HG03558 (cell line): ENCODE results near the gene PIP5K1A.
"Not testable (repeated sequence)": the region's sequence is repeated elsewhere in the genome, so short reads cannot be mapped to it uniquely, and the experiment has no call there.

Experiments
- ATAC-seq: cut with Tn5 transposase; IDR thresholded peaks from one replicate; pipeline ENCODE4 v1.9.1; 2021; ENCODE audit warnings: moderate number of reproducible peaks; ENCODE audit not compliant: unreplicated experiment; ENCODE audit errors: extremely low read depth

Gene PIP5K1A, protein sequence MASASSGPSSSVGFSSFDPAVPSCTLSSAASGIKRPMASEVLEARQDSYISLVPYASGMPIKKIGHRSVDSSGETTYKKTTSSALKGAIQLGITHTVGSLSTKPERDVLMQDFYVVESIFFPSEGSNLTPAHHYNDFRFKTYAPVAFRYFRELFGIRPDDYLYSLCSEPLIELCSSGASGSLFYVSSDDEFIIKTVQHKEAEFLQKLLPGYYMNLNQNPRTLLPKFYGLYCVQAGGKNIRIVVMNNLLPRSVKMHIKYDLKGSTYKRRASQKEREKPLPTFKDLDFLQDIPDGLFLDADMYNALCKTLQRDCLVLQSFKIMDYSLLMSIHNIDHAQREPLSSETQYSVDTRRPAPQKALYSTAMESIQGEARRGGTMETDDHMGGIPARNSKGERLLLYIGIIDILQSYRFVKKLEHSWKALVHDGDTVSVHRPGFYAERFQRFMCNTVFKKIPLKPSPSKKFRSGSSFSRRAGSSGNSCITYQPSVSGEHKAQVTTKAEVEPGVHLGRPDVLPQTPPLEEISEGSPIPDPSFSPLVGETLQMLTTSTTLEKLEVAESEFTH

DNA sequence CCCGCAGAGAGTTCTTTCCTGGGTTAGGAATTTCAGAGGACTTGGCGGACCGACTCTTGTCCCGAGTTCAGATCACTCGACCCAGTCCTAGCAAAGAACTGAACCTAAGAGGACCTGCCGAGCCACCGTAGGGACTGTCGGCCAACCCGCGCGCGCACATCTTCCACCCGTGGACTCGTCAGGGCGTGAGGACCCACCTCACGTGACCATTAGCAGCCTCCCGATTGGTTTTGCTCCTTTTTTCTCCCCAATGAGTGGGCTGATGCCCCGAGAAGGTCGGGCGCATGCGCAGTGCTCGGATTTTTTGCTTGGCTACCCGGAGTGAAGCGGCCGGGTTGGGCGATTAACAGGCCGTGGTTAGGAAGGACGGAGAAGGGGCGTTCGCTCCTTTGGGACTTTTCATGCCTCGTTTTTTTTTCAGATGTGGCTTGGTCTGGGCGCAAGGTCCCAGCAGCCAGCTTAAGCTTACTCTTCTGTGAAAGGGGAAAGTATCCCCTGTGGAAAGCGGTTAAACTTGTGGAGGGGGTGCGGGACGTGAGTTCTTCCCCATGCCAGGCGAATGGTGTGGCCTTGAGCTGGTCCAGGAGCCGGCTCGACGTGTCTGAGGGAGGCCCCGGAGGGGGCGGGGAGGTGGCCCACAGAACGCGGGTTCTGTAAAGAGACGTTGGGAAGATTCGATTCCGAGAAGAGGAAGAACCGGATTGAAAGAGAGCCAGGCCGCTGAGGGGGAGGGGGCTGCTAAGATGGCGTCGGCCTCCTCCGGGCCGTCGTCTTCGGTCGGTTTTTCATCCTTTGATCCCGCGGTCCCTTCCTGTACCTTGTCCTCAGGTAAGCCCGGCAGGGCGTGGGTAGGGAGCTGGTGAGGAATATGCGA, at the start of gene PIP5K1A:
TSS of gene PIP5K1A (plus strand) at position 299 of the 874 bp plus-strand sequence. CDS start at position 744, 445 bp downstream.
- peak; percentile 82 for ATAC-seq

- ATAC-seq = no peak
Observed at GRCh38 chr1:151156515-151156819, 41.9 kb upstream of the PIP5K1A start, which contains the start of gene TNFAIP8L2. TNFAIP8L2 (plus strand) TSS chr1:151156649; CDS start chr1:151158698, 2,049 bp downstream.

DNA sequence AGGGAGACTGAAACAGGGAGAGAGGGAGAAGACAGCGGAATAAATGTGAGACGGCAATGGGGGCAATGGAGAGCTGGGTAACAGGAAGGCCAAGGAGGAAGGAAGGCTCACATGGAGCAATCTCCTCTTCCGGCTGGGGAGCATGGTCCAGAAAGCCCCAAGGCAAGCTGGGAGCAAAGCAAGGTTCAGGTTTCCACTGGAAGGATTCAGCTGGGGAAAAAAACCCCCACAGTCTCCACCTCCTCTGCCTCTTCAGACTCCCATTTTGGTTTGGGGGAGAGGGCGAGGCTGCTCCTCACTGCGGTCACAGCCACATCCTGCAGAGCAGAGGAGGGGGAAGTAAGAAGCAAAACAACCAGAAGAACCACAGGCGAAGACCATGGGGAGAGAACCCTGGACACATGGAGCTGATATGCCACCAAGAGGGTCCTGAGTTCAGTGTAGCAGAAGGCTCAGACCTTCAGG, 41.3 kb upstream of the PIP5K1A start:
- no peak for ATAC-seq

DNA sequence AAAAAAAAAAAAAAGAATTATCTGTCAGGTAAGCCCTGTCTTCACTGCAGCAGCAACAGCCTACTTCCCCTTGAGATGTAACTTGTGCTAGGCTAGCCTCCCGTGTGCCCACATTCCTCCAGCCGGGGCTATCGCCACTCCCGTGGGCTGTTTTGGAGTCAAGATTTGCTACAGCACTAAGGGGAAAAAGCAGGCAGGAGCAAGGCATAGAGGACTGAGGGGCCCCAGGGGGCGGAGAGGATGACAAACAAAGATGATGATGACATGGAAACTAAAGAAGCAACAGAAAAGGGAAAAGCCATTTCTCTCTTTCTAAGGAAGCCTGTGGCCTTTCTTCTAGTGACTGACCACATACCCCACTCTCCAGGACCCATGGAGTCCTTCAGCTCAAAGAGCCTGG, 40.0 kb upstream of the PIP5K1A start:
- no peak for ATAC-seq

DNA sequence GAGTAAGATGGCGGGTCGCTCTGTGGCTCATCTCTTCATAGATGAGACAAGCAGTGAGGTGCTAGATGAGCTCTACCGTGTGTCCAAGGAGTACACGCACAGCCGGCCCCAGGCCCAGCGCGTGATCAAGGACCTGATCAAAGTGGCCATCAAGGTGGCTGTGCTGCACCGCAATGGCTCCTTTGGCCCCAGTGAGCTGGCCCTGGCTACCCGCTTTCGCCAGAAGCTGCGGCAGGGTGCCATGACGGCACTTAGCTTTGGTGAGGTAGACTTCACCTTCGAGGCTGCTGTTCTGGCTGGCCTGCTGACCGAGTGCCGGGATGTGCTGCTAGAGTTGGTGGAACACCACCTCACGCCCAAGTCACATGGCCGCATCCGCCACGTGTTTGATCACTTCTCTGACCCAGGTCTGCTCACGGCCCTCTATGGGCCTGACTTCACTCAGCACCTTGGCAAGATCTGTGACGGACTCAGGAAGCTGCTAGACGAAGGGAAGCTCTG, 39.6 kb upstream of the PIP5K1A start:
- no peak for ATAC-seq

GRCh38 chr1:151159373-151159772, 39.0 kb upstream of the PIP5K1A start:
- no peak for ATAC-seq

DNA sequence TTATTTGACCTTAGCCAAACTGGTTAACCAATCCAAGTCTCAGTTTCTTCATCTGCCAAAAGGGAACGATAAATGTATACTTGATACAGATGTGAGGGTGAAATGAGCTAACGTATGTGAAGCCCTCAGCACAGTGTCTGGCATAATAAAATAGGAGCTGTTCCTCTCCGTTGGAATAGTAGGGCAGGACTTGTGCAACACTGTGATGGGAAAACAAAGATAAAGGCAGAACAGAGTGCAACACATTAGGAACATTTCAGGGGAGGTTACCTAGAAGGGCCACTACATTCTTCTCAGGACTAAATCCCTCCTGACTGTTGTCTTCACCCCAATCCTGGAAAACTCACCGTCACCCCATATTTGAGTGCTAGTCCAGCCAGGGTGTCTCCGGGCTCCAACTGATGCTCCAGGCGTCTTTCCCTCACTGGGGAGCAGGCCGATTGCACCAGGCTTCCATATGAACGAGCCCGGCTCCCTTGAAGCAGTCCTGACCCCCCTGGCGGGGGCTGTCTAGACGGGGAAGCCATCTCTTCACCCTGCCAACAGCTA, 33.5 kb upstream of the PIP5K1A start:
- no peak for ATAC-seq

DNA sequence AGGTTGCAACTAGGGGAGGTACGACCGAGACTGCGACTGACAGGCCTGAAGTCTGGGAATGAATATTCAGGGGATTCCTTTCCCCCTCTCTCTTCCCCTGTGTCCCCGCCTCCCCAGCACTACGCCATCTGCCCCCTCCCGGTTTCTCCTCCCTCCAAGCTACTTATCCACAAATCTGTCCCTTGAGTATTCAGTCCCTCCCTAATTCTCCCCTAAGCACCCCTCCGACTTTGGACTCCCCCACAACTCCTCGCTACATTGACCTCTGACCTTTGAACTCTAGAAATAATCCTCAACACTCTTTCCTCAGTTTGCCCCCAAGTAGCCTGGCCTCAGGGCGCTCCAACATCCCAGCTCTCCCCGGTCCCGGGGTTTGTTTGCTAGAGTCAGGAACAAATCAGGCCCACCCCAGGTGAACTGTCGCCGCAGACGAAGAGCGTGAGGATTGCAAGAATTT, 33.0 kb upstream of the PIP5K1A start:
- no peak for ATAC-seq

DNA sequence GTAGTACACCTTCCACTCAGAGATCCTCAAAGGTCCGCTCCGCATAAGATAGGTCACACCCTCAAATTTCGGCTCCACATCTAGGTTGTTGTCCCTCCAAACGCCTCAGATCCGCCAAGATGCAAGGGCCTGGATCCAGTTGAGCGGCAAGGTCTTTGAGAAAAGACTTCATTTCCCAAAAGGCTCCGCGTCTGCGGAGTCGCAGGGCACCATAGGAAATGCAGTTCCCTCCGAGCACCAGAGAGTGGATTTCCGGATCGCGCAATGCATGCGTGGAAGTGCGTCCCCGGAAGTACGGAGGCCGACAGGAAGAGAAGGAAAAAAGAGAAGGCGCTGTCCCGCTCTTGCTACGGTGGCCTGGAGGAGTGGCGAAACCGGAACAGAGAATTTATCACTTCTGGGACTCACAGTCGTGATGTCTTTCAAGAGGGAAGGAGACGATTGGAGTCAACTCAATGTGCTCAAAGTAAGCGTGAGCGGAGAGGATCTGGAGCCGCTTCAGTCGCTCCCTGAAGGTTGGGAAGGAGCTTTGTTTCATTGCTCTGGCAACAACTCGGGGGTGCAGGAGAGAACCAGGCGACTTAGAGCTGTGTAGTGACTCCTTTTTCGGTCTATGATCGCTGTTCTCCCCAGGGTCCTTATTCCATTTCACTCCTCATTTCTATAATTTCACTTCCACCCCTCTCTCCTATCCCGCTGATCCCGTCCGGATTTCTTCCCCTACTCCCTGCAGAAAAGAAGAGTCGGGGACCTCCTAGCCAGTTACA, 32.4 kb upstream of the PIP5K1A start, which contains the start of the genes LYSMD1 and SCNM1:
TSS of gene LYSMD1 (minus strand) at position 165 of the 767 bp plus-strand sequence. CDS start 644 bp downstream, outside the sequence.
TSS of gene SCNM1 (plus strand) at position 407 of the 767 bp plus-strand sequence. CDS start at position 416, 9 bp downstream.
- ATAC-seq = peak; percentile 66

GRCh38 chr1:151166505-151166956, 31.8 kb upstream of the PIP5K1A start:
- no peak for ATAC-seq

- no peak for ATAC-seq
Observed at GRCh38 chr1:151167116-151167515, 31.2 kb upstream of the PIP5K1A start.

GRCh38 chr1:151171190-151171589, 27.2 kb upstream of the PIP5K1A start:
- ATAC-seq = no peak

GRCh38 chr1:151175041-151175741, 23.2 kb upstream of the PIP5K1A start:
- ATAC-seq = no peak

GRCh38 chr1:151175863-151176262, 22.5 kb upstream of the PIP5K1A start, which contains the start of gene TMOD4:
TMOD4 (minus strand) TSS chr1:151175981; CDS start chr1:151174875, 1,106 bp downstream.
- ATAC-seq = no peak

DNA sequence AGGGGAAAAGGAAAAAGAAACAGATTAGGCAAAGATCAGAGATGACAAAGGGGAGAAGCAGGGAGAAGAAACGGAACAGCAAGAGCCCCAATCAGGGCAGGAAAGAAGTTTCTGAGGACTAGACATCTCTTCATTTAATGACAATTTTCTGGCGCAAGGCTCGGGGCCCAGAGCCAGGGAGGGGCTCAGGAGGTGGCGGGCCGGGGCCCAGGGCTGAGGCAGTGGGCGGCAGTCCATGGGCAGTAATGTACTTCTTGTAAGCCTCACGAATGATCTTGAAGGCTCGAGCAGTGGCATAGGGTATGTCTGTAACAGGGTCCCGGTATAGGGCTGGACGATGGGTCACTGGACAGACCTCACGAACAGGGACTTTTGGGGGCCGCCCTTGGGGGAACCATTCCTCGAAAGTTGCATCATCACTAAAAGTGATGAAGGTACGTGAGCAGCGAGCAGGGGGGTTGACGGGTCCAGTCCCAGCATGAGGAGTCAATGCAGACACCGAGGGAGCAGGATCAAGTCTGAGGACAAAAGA, 21.8 kb upstream of the PIP5K1A start:
- ATAC-seq = no peak

GRCh38 chr1:151184211-151184610, 14.1 kb upstream of the PIP5K1A start:
- ATAC-seq = no peak

- ATAC-seq = no peak
Observed at GRCh38 chr1:151187205-151187604, 11.1 kb upstream of the PIP5K1A start.

GRCh38 chr1:151188667-151189066, 9.7 kb upstream of the PIP5K1A start:
- ATAC-seq = not testable (repeated sequence)
